ENCODE measurements around the gene FAM3D.
A peak's percentile ranks its signal among the peaks of the same experiment; 100 is the strongest.

The FAM3D gene

GRCh38 chr3:58609990-58610389, 56.6 kb downstream of the FAM3D start:
- no peak overlapping the region for H3K27ac ChIP-seq
- no peak overlapping the region for H3K4me3 ChIP-seq

DNA sequence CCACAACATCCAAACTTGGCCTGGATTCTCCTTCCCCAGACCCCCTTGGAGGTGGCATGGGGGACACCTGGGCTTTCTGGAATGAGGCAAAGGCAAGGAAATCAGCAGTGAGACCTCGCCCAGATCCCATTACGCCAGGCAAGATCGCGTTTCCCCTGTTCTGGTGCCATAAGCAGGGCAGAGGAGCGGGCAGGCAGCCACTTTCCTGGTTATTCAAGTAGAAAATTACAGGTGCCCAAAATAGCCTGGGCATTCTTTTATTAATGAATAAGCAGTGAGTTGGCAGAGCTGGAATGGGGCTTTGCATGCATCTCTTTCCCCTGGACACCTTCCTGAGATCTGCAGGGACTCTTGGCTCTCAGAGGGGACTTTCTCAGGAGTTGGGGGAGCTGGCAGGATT, 57.9 kb downstream of the FAM3D start:
- Histone ChIP-seq H3K27ac (no peak overlapping the region), H3K4me3 (no peak overlapping the region)

- Histone ChIP-seq H3K27ac (no peak overlapping the region), H3K4me3 (no peak overlapping the region)
Observed at GRCh38 chr3:58607816-58608215, 58.8 kb downstream of the FAM3D start.

- no peak overlapping the region for H3K27ac ChIP-seq
- no peak overlapping the region for H3K4me3 ChIP-seq
Observed at GRCh38 chr3:58606693-58607092, 59.9 kb downstream of the FAM3D start.

DNA sequence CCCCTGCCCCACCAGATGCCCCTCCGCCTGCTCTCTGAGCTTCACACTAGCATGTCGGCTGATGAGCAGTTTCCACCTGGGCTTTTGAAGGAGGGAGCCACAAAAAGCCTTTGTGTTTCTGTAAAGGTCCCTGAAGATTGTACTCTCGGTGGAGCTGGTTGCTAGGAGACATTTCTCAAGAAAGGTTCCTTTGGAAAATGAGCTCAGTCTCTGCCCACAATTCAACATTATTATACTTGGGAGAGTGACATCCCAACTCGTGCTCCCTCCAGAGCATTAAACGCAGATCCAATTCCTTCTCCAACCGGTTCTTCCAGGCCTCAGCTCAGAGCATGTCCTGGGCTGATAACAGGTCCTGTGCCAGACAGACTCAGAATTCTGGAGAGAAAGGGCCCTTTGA, 62.5 kb downstream of the FAM3D start:
- Histone ChIP-seq H3K27ac (no peak overlapping the region), H3K4me3 (no peak overlapping the region)

DNA sequence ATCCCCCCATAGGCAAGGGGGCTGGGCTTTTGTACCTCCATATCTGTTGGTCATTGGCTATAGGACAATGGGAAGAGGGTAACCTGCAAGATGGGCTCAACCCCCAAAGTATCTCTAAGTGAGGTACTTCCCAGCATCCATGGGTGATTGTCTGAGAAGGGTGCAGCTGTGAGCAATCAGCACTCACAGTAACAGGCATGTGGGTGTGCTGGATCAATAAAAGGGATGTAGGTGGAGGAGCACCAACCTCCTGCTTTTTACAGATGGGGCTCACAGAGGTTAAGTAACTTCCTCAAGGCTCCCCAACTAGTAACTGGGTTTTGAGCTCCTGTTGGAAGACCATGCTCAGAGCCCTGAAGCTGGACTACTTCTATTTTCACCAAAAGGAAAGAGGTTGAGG, 63.0 kb downstream of the FAM3D start:
- no peak overlapping the region for H3K27ac ChIP-seq
- H3K4me3 ChIP-seq: no peak overlapping the region

- no peak overlapping the region for H3K4me3 ChIP-seq
- no peak overlapping the region for H3K27ac ChIP-seq
Observed at GRCh38 chr3:58597770-58598310, 68.7 kb downstream of the FAM3D start.

DNA sequence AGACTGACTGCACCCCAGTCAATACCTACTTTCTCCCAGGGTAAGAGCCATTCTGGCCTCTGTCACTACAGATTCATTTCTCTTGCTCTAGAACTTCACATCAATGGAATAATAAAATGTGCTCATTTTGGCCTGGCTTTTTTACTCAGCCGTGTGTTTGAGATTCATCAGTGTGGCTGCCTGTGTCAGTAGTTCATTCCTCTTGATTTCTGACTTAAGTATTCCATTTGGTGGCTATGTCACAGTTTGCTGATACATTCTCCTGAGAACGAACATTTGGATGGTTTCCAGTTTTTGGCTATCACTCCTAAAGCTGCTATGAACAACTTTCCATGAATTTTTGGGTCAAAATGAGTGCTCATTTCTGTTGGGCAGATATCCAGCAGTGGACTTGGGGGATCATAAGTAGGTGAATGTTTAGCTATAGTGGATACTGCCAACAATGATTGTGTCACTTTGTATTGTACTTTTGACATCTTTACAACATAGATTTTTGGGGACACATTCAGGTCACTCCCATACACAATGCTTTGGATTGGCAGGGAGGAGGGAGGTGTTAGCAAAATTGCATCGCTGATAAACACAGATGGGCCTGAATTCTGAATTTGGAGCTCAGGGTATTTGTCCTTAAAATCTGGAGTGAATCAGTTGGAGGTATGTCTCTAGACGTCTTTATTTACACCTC, 69.6 kb downstream of the FAM3D start:
- H3K4me3 ChIP-seq: no peak overlapping the region
- no peak overlapping the region for H3K27ac ChIP-seq

- Histone ChIP-seq H3K27ac (no peak overlapping the region), H3K4me3 (no peak overlapping the region)
Observed at GRCh38 chr3:58594117-58594516, 72.5 kb downstream of the FAM3D start.

- Histone ChIP-seq H3K4me3 (no peak overlapping the region), H3K27ac (no peak overlapping the region)
Observed at GRCh38 chr3:58591517-58592510, 74.8 kb downstream of the FAM3D start.

DNA sequence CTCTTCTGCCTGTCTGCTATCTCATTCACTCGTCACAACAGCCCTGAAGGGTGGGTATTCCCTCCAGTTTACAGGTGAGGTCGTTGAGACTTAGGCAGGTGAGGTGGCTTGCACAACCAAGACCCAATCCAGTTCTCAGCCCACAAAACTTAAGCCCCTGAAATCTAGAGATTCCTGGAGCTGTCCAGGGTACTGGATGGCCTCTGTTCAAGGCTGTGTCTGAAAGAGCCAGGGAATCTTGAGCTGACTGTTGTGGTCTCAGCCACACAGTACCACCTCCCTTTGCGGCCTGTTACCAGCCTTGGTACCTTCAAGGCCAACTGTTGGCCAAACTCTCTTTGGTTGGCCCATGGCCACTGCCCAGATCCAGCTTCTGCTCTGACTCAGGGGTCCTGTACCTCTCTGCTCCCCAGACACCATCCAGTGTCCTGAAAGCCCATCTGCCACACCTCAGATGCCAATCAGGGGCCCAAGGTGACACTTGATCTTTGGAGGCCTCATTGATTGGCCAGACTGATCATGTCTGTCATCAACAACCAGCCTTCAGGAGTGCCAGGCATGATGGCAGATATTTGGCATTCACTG, 78.5 kb downstream of the FAM3D start:
- Histone ChIP-seq H3K27ac (no peak overlapping the region), H3K4me3 (no peak overlapping the region)

DNA sequence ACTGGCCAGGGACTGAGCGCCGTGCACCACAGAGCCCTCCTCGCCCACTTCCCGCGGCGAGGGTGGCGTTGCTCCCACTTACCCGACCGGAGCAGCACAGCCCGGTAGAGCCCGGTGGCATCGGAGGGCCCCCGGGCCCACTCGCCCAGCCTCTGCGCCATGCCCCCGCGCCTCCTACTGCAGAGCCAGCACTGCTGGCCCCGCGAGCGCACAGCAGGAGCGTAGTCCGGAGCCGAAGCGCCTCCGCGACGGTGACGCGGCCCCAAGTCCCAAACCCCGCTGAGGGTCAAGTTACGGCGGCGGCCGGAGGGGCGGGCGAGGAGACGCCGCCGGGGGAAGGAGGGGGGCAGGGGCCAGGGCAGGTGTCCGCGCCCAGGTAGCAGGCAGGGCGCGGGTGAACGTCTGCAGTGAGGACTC, 79.8 kb downstream of the FAM3D start:
- H3K4me3 ChIP-seq: no peak overlapping the region
- H3K27ac ChIP-seq: no peak overlapping the region

- Histone ChIP-seq H3K4me3 (peak overlapping the region in 2 of 7 experiments; percentile 43 to 49), H3K27ac (peak overlapping the region in 2 of 21 experiments; percentile 61 to 82)
Observed at GRCh38 chr3:58585994-58586393, 80.6 kb downstream of the FAM3D start.

DNA sequence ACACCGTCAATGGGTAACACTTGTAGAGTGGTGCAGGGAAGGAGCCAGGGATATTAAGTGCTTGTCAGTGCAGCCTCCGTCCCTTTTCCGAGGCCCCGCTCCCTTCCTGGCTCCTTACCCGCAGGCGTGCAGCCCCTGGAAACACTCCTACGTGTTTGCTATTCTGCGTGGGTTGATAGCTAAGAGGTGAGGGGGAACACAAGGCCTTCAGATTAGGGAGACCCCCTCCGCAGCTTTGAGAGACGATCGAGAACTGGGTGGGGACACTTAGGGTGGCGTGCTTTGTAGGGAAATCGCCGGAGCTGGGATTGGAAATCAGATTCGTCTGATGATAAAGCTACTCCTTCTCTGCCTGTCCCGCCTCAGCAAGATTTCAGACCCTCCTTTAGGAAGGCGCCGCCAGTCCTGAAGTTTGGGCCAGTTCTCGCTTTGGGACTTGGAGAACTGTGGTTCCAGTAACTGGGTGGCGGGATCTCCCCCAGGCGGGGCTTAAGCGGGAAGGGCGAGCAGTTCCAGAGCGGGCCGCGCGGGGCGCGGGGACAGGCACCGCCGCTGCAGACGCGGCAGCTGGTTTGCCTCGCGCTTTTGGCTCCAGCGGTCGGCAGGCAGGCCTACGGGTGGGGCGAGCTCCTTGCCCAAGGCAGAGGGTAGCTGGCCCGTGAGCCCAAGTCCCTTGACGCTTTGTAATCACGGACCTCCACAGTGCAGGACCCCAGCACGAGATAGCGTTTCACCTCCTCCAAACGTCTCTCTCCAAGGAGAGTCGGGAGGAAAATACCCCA, 81.4 kb downstream of the FAM3D start:
- peak overlapping the region; percentile 31 to 49 (median 43) for H3K4me3 ChIP-seq
- H3K27ac ChIP-seq: peak overlapping the region in 17 of 21 experiments; percentile 6 to 85 (median 70)

DNA sequence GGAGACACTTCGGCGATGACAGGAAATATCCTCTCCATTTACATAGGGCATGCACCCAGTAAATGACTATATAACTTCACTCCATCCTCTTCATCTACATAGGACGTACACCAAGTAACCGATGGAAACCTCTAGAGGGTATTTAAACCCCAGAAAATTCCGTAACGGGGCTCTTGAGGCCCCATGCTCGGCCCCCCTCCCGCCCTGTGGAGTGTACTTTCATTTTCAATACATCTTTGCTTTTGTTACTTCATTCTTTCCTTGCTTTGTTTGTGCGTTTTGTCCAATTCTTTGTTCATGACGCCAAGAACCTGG, 81.9 kb downstream of the FAM3D start:
- H3K27ac ChIP-seq: peak overlapping the region in 17 of 21 experiments; percentile 6 to 85 (median 70)
- peak overlapping the region; percentile 31 to 49 (median 43) for H3K4me3 ChIP-seq

Data from skin epidermis (tissue), 12 donors.